HL-60 (cell line): Measurements from ENCODE around the gene ALDOB.

Experiments
- DNase-seq, 2 experiments: peaks; one replicate each; pipeline ENCODE4 v3.0.0-alpha.2; 2010 to 2020; ENCODE audit warnings: low read depth in 1 of 2, low spot score in 1 of 2
- H3K27ac ChIP-seq: fragments of 250-450 bp; sonication (Bioruptor Pico); replicated peaks from 2 replicates; pipeline ENCODE4 v1.5.1; 2020; ENCODE audit warnings: mild to moderate bottlenecking, moderate library complexity
- H3K27me3 ChIP-seq: fragments of 250-450 bp; sonication (Bioruptor Pico); 2 replicates; pipeline ENCODE4 v1.5.1; 2021; ENCODE audit warnings: mild to moderate bottlenecking, moderate library complexity; ENCODE audit not compliant: insufficient read depth, poor library complexity, severe bottlenecking
- H3K4me3 ChIP-seq: replicated peaks from 2 replicates; pipeline ENCODE4 v1.5.1; 2011; ENCODE audit warnings: mild to moderate bottlenecking, control low read depth, low read length; ENCODE audit not compliant: insufficient read depth
- CTCF ChIP-seq: IDR thresholded peaks from one replicate; pipeline ENCODE4 v1.5.1; 2011; ENCODE audit warnings: low read length, control low read depth, inconsistent platforms; ENCODE audit not compliant: insufficient read depth
- GABPA ChIP-seq: IDR thresholded peaks from 2 replicates; pipeline ENCODE4 v1.6.1; 2012; ENCODE audit warnings: low read depth
- POLR2AphosphoS5 ChIP-seq: IDR thresholded peaks from 2 replicates; pipeline ENCODE4 v1.6.1; 2012; ENCODE audit warnings: low read depth
- REST ChIP-seq: IDR thresholded peaks from 2 replicates; pipeline ENCODE4 v1.6.1; 2012; ENCODE audit warnings: low read depth; ENCODE audit not compliant: insufficient replicate concordance
- SPI1 ChIP-seq: IDR thresholded peaks from 2 replicates; pipeline ENCODE4 v1.6.1; 2012; ENCODE audit warnings: low read depth, mild to moderate bottlenecking, borderline replicate concordance

The ALDOB gene

GRCh38 chr9:101460965-101461364 is 25.4 kb upstream of the ALDOB start:
- Histone ChIP-seq H3K27ac (no peak overlapping the region), H3K27me3 (peaks cover 2% of the 10 kb centered on the region), H3K4me3 (no peak overlapping the region)
- no peak for TF ChIP-seq GABPA
- no peak for DNase-seq

GRCh38 chr9:101458963-101459631 is 23.5 kb upstream of the ALDOB start:
- Histone ChIP-seq H3K27ac (no peak overlapping the region), H3K27me3 (peaks cover 2% of the 10 kb centered on the region), H3K4me3 (no peak overlapping the region)
- DNase-seq, result peak in 1 of 2 experiments; percentile 64
- TF ChIP-seq GABPA (no peak), REST (no peak), SPI1 (no peak), CTCF (peak; percentile 65)

GRCh38 chr9:101457003-101457402 is 21.4 kb upstream of the ALDOB start:
- no peak for DNase-seq
- no peak overlapping the region for H3K4me3 ChIP-seq
- TF ChIP-seq REST (no peak), SPI1 (no peak), GABPA (no peak), CTCF (no peak), POLR2AphosphoS5 (no peak)
- H3K27ac ChIP-seq, result no peak overlapping the region
- H3K27me3 ChIP-seq, result peaks cover 2% of the 10 kb centered on the region

- TF ChIP-seq SPI1 (no peak), REST (no peak), GABPA (no peak), CTCF (no peak), POLR2AphosphoS5 (no peak)
- H3K27ac ChIP-seq, result no peak overlapping the region
- no peak for DNase-seq
- peaks cover 2% of the 10 kb centered on the region for H3K27me3 ChIP-seq
- no peak overlapping the region for H3K4me3 ChIP-seq
Measured at GRCh38 chr9:101455656-101456240, 20.2 kb upstream of the ALDOB start.
